Gastrocnemius medialis (tissue), 4 donors: ENCODE data around the gene NAPEPLD. TPM values are rescaled to one million over a fixed set of nuclear protein-coding genes. Genes with fewer than 3 reads are reported as not detected.
"Not testable (repeated sequence)": the region's sequence is repeated elsewhere in the genome, so short reads cannot be mapped to it uniquely, and the experiment has no call there.

Experiments used
- ATAC-seq, 2 donors: fragments of 150-250 bp; one replicate each; pipeline ENCODE4 v1.9.1; 2016
- DNase-seq, 2 donors: peaks; one replicate each; pipeline ENCODE4 v3.0.0-alpha.2; 2019
- H3K27ac ChIP-seq, 4 donors: fragments of 200-600 bp; sonication (generic); 1 replicate in 1 of 4; 2 replicates in 3 of 4; pipeline ENCODE4 v1.5.1; 2016 to 2018; ENCODE audit warnings: mild to moderate bottlenecking in 2 of 4, moderate library complexity in 1 of 4
- H3K27me3 ChIP-seq, 3 donors: fragments of 200-600 bp; sonication (generic) in 2 of 3; 1 replicate in 1 of 3; 2 replicates in 2 of 3; pipeline versions ENCODE4 v1.5.1 to v1.6.0; 2016 to 2019; ENCODE audit warnings: mild to moderate bottlenecking in 1 of 3, moderate library complexity in 1 of 3
- H3K36me3 ChIP-seq, 2 donors: fragments of 200-600 bp; sonication (generic) in 1 of 2; one replicate each; pipeline ENCODE4 v1.5.1; 2017 to 2018
- H3K4me1 ChIP-seq, 2 donors: fragments of 200-600 bp; sonication (generic) in 1 of 2; one replicate each; pipeline ENCODE4 v1.5.1; 2016 to 2017; ENCODE audit warnings: mild to moderate bottlenecking in 2 of 2
- H3K4me3 ChIP-seq, 4 donors: fragments of 200-600 bp; sonication (generic) in 3 of 4; 1 replicate in 1 of 4; 2 replicates in 3 of 4; pipeline ENCODE4 v1.5.1; 2016 to 2019; ENCODE audit warnings: mild to moderate bottlenecking in 2 of 4
- H3K9me3 ChIP-seq, 3 donors: fragments of 200-600 bp; sonication (generic) in 2 of 3; 1 replicate in 1 of 3; 2 replicates in 2 of 3; pipeline ENCODE4 v1.5.1; 2016 to 2019
- CTCF ChIP-seq, 5 experiments: fragments of 450-650 bp in 3 of 5; fragments of 200-600 bp in 2 of 5; sonication (generic) in 2 of 5; IDR thresholded peaks in 4 of 5; conservative IDR thresholded peaks in 1 of 5; 1 replicate in 4 of 5; 2 replicates in 1 of 5; pipeline ENCODE4 v1.5.1; 2016 to 2019; ENCODE audit warnings: antibody characterized with exemption in 5 of 5, mild to moderate bottlenecking in 3 of 5, moderate library complexity in 3 of 5
- POLR2A ChIP-seq, 2 donors: fragments of 450-650 bp; IDR thresholded peaks; one replicate each; pipeline ENCODE4 v1.6.1; 2017; ENCODE audit warnings: antibody characterized with exemption in 2 of 2, mild to moderate bottlenecking in 2 of 2, moderate library complexity in 2 of 2
- in situ Hi-C, 4 donors: fragments of 200-750 bp; cut with MboI; loops; one replicate each; pipeline versions ENCODE4 v1.15.0 to v1.8.0; 2017; ENCODE audit warnings: low sequenced_read_pairs in 4 of 4
- intact Hi-C: fragments of 100-400 bp; cut with DNase I; formaldehyde crosslinking; loops from one replicate; pipeline ENCODE4 v1.15.1; 2023; ENCODE audit warnings: low total_unique reads
- total RNA-seq, 4 donors: library from RNA; depleted of rRNA; stranded (reverse); fragments of >200 nt; gene quantifications; one replicate each; pipeline versions ENCODE4 v1.1.0 to v1.2.3, GENCODE V29; 2016

NAPEPLD gene
- total RNA-seq, 4 donors from 2014 or later = 2.3 to 5.7 (median 4.0) TPM

DNA sequence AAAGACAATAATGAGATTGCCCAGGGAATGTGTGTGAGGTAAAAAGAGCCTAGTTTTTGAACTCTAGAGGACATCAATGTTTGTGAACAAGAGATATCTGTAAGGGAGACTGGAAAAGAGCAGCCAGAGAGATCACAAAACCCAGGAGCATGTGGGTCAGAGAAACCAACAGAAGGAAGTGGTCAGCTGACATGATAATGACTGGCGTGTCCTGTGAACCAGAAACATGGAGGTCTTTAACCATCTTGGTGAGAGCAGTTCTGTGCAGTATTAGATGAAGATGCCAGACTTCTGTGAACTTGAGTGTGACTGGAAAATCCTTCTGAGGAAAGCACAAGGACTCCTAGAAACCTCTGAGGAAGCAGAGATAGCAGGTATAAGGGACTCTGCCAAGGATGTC, 10.2 kb upstream of the NAPEPLD start:
- H3K36me3 ChIP-seq, intact Hi-C loops, in situ Hi-C loops, H3K27me3 ChIP-seq, DNase-seq, H3K4me3 ChIP-seq, H3K4me1 ChIP-seq, H3K9me3 ChIP-seq, ATAC-seq, H3K27ac ChIP-seq: not testable (repeated sequence)

GRCh38 chr7:103155331-103156024, 6.6 kb upstream of the NAPEPLD start:
- intact Hi-C loops, DNase-seq, H3K4me3 ChIP-seq, ATAC-seq, H3K27ac ChIP-seq, H3K4me1 ChIP-seq, H3K36me3 ChIP-seq, H3K9me3 ChIP-seq, H3K27me3 ChIP-seq, in situ Hi-C loops: not testable (repeated sequence)

- Histone ChIP-seq H3K4me3 (no peak overlapping the region), H3K27me3 (no peaks in the 10 kb centered on the region), H3K27ac (no peak overlapping the region), H3K4me1 (peaks cover 2 to 4% of the 10 kb centered on the region in 2 donors), H3K9me3 (no peaks in the 10 kb centered on the region), H3K36me3 (no peaks in the 10 kb centered on the region)
- in situ Hi-C loops = no loop called here
- DNase-seq = no peak
- intact Hi-C loops = no loop called here
- no peak for ATAC-seq
- TF ChIP-seq CTCF (IDR thresholded peaks at IDR 0.05 in 4 of 5, conservative IDR thresholded peaks at IDR 0.05 in 1 of 5) (no peak), POLR2A (IDR thresholded peaks at IDR 0.05) (no peak)
These were observed 5.1 kb upstream of the NAPEPLD start for GRCh38 chr7:103154042-103154441.

DNA sequence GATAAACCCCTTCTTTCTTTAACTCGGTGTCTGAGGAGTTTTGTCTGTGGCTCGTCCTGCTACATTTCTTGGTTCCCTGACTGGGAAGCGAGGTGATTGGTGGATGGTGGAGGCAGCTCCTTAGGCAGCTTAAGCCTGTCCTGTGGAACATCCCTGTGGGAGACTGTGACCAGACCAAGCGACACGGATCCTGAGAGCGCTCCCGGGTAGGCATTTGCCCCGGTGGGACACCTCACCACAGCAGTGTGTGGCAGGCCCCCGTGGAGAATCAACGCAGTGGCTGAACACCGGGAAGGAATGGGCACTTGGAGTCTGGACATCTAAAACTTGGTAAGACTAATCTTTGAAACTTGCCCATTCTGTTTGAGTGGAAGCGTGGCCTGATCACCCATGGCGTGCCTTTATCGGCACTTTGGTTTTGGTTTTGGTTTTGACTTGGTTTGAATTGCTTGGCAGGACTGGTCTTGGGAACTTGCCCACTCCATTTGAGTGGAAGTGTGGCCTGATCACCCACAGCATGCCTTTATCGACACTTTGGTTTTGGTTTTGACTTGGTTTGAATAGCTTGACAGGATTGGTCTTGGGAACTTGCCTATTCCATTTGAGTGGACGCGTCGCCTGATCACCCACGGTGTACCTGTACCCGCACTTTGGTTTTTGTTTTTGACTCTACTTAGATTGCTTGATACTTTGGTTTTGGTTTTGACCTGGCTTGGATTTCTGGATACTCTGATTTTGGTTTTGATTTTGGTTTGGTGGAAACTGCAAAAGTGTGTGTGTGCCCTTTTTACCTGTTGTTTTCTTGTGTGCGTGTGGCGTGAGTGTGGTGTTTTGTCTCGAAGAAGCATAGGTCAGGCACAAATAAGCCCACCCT, 4.1 kb upstream of the NAPEPLD start:
- H3K27ac ChIP-seq, DNase-seq, H3K9me3 ChIP-seq, ATAC-seq, H3K27me3 ChIP-seq, H3K36me3 ChIP-seq, H3K4me3 ChIP-seq, in situ Hi-C loops, H3K4me1 ChIP-seq, intact Hi-C loops: not testable (repeated sequence)

DNA sequence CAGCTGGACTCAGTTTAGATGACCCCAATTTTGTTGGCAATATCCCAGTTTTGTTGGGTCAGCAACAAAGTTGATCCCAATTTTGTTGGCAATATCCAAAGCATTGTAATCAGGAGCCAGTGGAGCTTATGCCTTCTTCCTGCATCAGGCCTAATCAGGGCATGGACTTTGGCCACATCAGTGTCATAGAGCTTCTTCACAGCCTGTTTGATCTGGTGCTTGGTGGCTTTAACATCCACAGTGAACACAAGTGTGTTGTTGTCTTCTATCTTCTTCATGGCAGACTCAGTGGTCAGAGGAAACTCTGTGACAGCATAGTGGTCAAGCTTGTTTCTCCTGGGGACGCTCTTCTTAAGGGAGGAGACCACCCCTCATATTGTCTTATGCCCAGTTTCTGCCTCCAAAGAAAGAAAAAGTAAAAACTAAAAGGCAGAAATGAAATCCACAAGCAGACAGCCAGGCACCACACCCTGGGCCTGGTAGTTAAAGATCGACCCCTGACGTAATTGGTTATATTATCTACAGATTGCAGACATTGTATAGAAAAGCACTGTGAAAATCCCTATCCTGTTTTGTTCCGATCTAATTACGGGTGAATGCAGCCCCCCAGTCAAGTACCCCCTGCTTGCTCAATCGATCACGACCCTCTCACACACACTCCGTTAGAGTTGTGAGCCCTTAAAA, 3.2 kb upstream of the NAPEPLD start:
- intact Hi-C loops = not testable (repeated sequence)

DNA sequence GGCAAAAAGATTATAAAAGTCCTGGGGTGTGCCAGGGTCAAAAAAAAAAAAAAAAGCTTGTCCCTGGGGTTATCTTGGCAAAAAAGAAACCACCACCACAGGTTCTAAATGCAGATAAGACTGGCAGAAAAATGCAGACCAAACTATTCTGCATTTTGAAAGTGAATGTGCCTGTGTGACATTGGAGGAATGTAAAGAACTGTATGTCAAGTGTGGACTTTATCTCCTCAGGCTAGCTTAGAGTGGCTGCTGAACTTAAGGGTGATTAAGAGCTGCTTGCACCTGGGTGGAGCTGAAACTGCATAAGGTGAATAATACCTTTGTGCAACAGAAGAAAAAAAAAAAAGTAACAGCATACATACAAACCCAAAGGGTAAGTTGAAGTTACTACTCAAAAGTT, 1.3 kb upstream of the NAPEPLD start:
- H3K36me3 ChIP-seq = no peaks in the 10 kb centered on the region
- no peak overlapping the region for H3K27ac ChIP-seq
- no peaks in the 10 kb centered on the region for H3K27me3 ChIP-seq
- no peak for ATAC-seq
- H3K4me1 ChIP-seq = peaks cover 25 to 29% of the 10 kb centered on the region in 2 donors
- intact Hi-C loops (no loop called here), in situ Hi-C loops (no loop called here)
- no peak for DNase-seq
- no peaks in the 10 kb centered on the region for H3K9me3 ChIP-seq
- no peak overlapping the region for H3K4me3 ChIP-seq
- TF ChIP-seq CTCF (IDR thresholded peaks at IDR 0.05 in 4 of 5, conservative IDR thresholded peaks at IDR 0.05 in 1 of 5) = no peak
- no peak for TF ChIP-seq POLR2A (IDR thresholded peaks at IDR 0.05)

More for the DNA sequence above, 3.2 kb upstream of the NAPEPLD start:
- peaks cover 16 to 17% of the 10 kb centered on the region in 2 donors for H3K4me1 ChIP-seq
- H3K36me3 ChIP-seq, in situ Hi-C loops, DNase-seq, H3K27me3 ChIP-seq, H3K27ac ChIP-seq, H3K9me3 ChIP-seq, ATAC-seq, H3K4me3 ChIP-seq: not testable (repeated sequence)
